Endothelial cell of umbilical vein (primary cell): ENCODE results near the gene SINHCAF. TPM values are rescaled to one million over a fixed set of nuclear protein-coding genes. Genes with fewer than 3 reads are reported as not detected.

Experiments
- BruUV-seq: library from RNA; stranded (reverse); fragments of 400-500 nt; replicated peaks from 2 replicates; lab custom pipeline; 2021; lab: Mats Ljungman, UMichigan
- CTCF ChIA-PET: fragments of 300-600, 350-600 bp; sonication (Branson Sonifier 250); formaldehyde crosslinking; loops from one replicate; lab custom pipeline; 2021; ENCODE audit warnings: antibody characterized with exemption, inconsistent platforms; lab: Charles Lee
- POLR2A ChIA-PET: fragments of 300-600, 350-600 bp; sonication (Branson Sonifier 250); formaldehyde crosslinking; loops from one replicate; lab custom pipeline; 2021; ENCODE audit warnings: antibody characterized with exemption, inconsistent platforms; lab: Charles Lee
- DNase-seq: peaks from one replicate; pipeline ENCODE4 v3.0.0-alpha.2; 2011; ENCODE audit warnings: low read depth, low spot score
- FAIRE-seq: peaks from 2 replicates; lab custom pipeline; 2011; peaks lifted over from hg19 to GRCh38; lab: Jason Lieb, UNC
- H2AFZ ChIP-seq: 2 replicates; pipeline ENCODE4 v1.6.0; 2012; ENCODE audit warnings: low read depth, low read length, control low read depth, inconsistent platforms
- H3K27ac ChIP-seq: 2 replicates; pipeline ENCODE4 v1.5.1; 2011; ENCODE audit warnings: low read depth, mild to moderate bottlenecking, control low read depth, low read length, moderate library complexity; ENCODE audit not compliant: insufficient read depth
- H3K27me3 ChIP-seq, 2 experiments: 2 replicates each; pipeline versions ENCODE4 v1.6.0 to v1.6.1; 2011; ENCODE audit warnings: low read length in 2 of 2, mixed read lengths in 1 of 2; ENCODE audit not compliant: control insufficient read depth in 2 of 2, insufficient read depth in 2 of 2
- H3K36me3 ChIP-seq, 2 experiments: 2 replicates in 1 of 2; 3 replicates in 1 of 2; pipeline ENCODE4 v1.5.1; 2011; ENCODE audit warnings: low read length in 2 of 2, mild to moderate bottlenecking in 1 of 2, moderate library complexity in 1 of 2; ENCODE audit not compliant: control insufficient read depth in 2 of 2, insufficient read depth in 2 of 2; ENCODE audit errors: extremely low read depth in 1 of 2
- H3K4me1 ChIP-seq: 3 replicates; pipeline ENCODE4 v1.5.1; 2011; ENCODE audit warnings: mild to moderate bottlenecking, low read length; ENCODE audit not compliant: control insufficient read depth, insufficient read depth; ENCODE audit errors: extremely low read depth
- H3K4me2 ChIP-seq: 2 replicates; pipeline ENCODE4 v1.6.1; 2011; ENCODE audit warnings: low read length, control low read depth, mixed read lengths; ENCODE audit not compliant: insufficient read depth
- H3K4me3 ChIP-seq, 3 experiments: fragments of 200-600 bp in 1 of 3; sonication (generic), shearing (Covaris generic) in 1 of 3; replicated peaks in 1 of 3; 2 replicates each; pipeline ENCODE4 v1.5.1; 2011 to 2016; ENCODE audit warnings: control low read depth in 3 of 3, low read length in 3 of 3, mild to moderate bottlenecking in 2 of 3, inconsistent platforms in 1 of 3, low read depth in 1 of 3, moderate library complexity in 1 of 3; ENCODE audit not compliant: insufficient read depth in 1 of 3
- H3K79me2 ChIP-seq: 2 replicates; pipeline ENCODE4 v1.6.0; 2012; ENCODE audit warnings: low read length, inconsistent platforms; ENCODE audit not compliant: control insufficient read depth, insufficient read depth
- H3K9ac ChIP-seq: replicated peaks from 2 replicates; pipeline ENCODE3; 2011; ENCODE audit warnings: low read length, control low read depth; ENCODE audit not compliant: insufficient read depth; ENCODE audit errors: extremely low read depth
- H3K9me1 ChIP-seq: replicated peaks from 3 replicates; pipeline ENCODE4 v1.6.0; 2011; ENCODE audit warnings: mild to moderate bottlenecking, low read length; ENCODE audit not compliant: control insufficient read depth, insufficient read depth; ENCODE audit errors: extremely low read depth
- H3K9me3 ChIP-seq: replicated peaks from 2 replicates; pipeline ENCODE4 v1.5.1; 2012; ENCODE audit warnings: low read length, inconsistent platforms; ENCODE audit not compliant: control insufficient read depth, insufficient read depth
- H4K20me1 ChIP-seq: replicated peaks from 2 replicates; pipeline ENCODE3; 2011; ENCODE audit warnings: mild to moderate bottlenecking, low read length; ENCODE audit not compliant: control insufficient read depth, insufficient read depth; ENCODE audit errors: extremely low read depth
- CTCF ChIP-seq, 2 donors: IDR thresholded peaks; 1 replicate in 1 of 2; 2 replicates in 1 of 2; pipeline ENCODE4 v1.5.1; 2011; ENCODE audit warnings: low read length in 2 of 2, mild to moderate bottlenecking in 2 of 2, moderate library complexity in 2 of 2, control low read depth in 1 of 2, inconsistent platforms in 1 of 2, low read depth in 1 of 2; ENCODE audit not compliant: insufficient read depth in 1 of 2; ENCODE audit errors: extremely low read depth in 1 of 2
- EZH2 ChIP-seq: IDR thresholded peaks from 2 replicates; pipeline ENCODE4 v1.6.1; 2012; ENCODE audit warnings: borderline replicate concordance, low read depth, mild to moderate bottlenecking, moderate library complexity, low read length, inconsistent platforms; ENCODE audit not compliant: severe bottlenecking
- FOS ChIP-seq: IDR thresholded peaks from 2 replicates; pipeline ENCODE4 v1.6.1; 2011; ENCODE audit warnings: mild to moderate bottlenecking, low read length, moderate library complexity, borderline replicate concordance; ENCODE audit not compliant: insufficient read depth
- GATA2 ChIP-seq: IDR thresholded peaks from 2 replicates; pipeline ENCODE4 v1.7.0; 2011; ENCODE audit warnings: low read depth, mild to moderate bottlenecking, moderate library complexity, mixed read lengths, low read length; ENCODE audit not compliant: insufficient read length, insufficient read depth
- JUN ChIP-seq: IDR thresholded peaks from 2 replicates; pipeline ENCODE4 v1.6.1; 2011; ENCODE audit warnings: borderline replicate concordance, low read depth; ENCODE audit not compliant: insufficient read length, insufficient read depth
- MYC ChIP-seq: IDR thresholded peaks from one replicate; pipeline ENCODE4 v1.6.1; 2011; ENCODE audit warnings: mild to moderate bottlenecking, low read depth, low read length
- POLR2A ChIP-seq: IDR thresholded peaks from 2 replicates; pipeline ENCODE4 v1.6.1; 2012; ENCODE audit warnings: low read depth, mild to moderate bottlenecking, control low read depth, low read length
- POLR2AphosphoS5 ChIP-seq: IDR thresholded peaks from 2 replicates; pipeline ENCODE4 v1.6.1; 2012; ENCODE audit warnings: low read depth, mild to moderate bottlenecking, control low read depth, low read length, moderate library complexity; ENCODE audit not compliant: insufficient read depth
- dilution Hi-C: fragments of 300-500 bp; cut with MboI; formaldehyde crosslinking; loops from one replicate; pipeline ENCODE4 v1.15.0; 2019; ENCODE audit warnings: low sequenced_read_pairs; ENCODE audit not compliant: extremely low pct_ligation_motif_present
- intact Hi-C: fragments of 100-400 bp; cut with micrococcal nuclease; formaldehyde crosslinking; loops from one replicate; pipeline ENCODE4 v1.10.0; 2022
- polyA plus RNA-seq, 4 experiments: library from polyadenylated mRNA; depleted of rRNA in 3 of 4; stranded (reverse) in 3 of 4; unstranded in 1 of 4; fragments of >200 nt; gene quantifications; 2 replicates each; pipeline versions ENCODE4 v1.2.1 to v1.2.3, GENCODE V29; 2011 to 2012; ENCODE audit warnings: missing spikeins in 1 of 4
- total RNA-seq: library from RNA; stranded (reverse); gene quantifications from 2 replicates; pipeline ENCODE4 v1.2.3, GENCODE V29; 2021
- TF ChIP-seq, protein P1 (sequence below): IDR thresholded peaks from 2 replicates; pipeline ENCODE4 v1.6.1; 2011; ENCODE audit not compliant: insufficient read depth, insufficient read length

The SINHCAF gene
- total and polyA plus RNA-seq, 2 donors (not counting 3 experiments of a cell fraction or from before 2014, with no cell fraction given) = 19.3 to 83.4 TPM

DNA sequence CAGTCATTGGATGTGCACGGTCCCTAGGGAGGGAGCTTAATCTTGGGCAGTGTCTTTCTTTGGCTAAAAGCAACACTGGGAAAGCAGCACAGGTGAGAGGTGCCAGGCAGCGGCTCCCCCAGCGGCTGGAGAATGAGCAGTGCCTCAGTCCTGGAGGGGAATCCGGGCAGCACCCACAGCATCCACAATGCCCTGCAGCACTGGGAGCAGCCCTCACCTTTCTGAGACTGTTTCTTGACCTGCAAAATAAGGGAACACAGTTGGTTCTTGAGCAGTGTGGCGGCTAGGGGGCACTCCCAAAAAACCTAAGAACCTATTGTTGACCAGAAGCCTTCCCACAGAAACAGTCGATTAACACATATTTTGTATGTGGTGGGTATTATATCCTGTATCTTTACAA lies 75.8 kb downstream of the SINHCAF start:
- CTCF ChIA-PET = interaction anchor here (1.8 to 9.0 kb wide), 5 partner anchors 8 to 402 kb away, joined by 8 to 222 read pairs (median 13); no protein-coding TSS in a partner anchor

More for the DNA sequence above, 75.8 kb downstream of the SINHCAF start:
- H3K9ac ChIP-seq = no peak overlapping the region
- intact Hi-C loops (loop anchor here (10.0 kb wide), 1 partner anchor 155 kb away; no protein-coding TSS in a partner anchor), dilution Hi-C loops (no loop called here)
- no peaks in the 10 kb centered on the region for H4K20me1 ChIP-seq
- no peaks in the 10 kb centered on the region for H3K36me3 ChIP-seq
- FAIRE-seq (no peak), DNase-seq (no peak)
- no peaks in the 10 kb centered on the region for H3K9me1 ChIP-seq
- TF ChIP-seq, protein P1, sequence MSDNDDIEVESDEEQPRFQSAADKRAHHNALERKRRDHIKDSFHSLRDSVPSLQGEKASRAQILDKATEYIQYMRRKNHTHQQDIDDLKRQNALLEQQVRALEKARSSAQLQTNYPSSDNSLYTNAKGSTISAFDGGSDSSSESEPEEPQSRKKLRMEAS = no peak
- no peak for TF ChIP-seq CTCF (IDR thresholded peaks at IDR 0.05; ENCODE audit: extremely low read depth in 1 of 2, insufficient read depth in 1 of 2, low read depth in 1 of 2, low read length in 2 of 2)
- TF ChIP-seq GATA2 = no peak
- TF ChIP-seq EZH2 = no peak
- no peak for TF ChIP-seq FOS
- TF ChIP-seq JUN = no peak
- no peak for TF ChIP-seq POLR2AphosphoS5
- TF ChIP-seq MYC = no peak
- TF ChIP-seq POLR2A = no peak
- POLR2A ChIA-PET = no interaction called here
- H3K4me3 ChIP-seq = no peak overlapping the region
- H3K4me1 ChIP-seq = no peaks in the 10 kb centered on the region
- no peaks in the 10 kb centered on the region for H3K9me3 ChIP-seq
- H3K27me3 ChIP-seq = peaks cover 3 to 4% of the 10 kb centered on the region in 2 experiments
- no TSS peak for BruUV-seq
- H2AFZ ChIP-seq = no peak overlapping the region
- H3K4me2 ChIP-seq = no peak overlapping the region
- H3K27ac ChIP-seq = no peak overlapping the region
- no peaks in the 10 kb centered on the region for H3K79me2 ChIP-seq
